Measurements from ENCODE around the gene USP48.

DNA sequence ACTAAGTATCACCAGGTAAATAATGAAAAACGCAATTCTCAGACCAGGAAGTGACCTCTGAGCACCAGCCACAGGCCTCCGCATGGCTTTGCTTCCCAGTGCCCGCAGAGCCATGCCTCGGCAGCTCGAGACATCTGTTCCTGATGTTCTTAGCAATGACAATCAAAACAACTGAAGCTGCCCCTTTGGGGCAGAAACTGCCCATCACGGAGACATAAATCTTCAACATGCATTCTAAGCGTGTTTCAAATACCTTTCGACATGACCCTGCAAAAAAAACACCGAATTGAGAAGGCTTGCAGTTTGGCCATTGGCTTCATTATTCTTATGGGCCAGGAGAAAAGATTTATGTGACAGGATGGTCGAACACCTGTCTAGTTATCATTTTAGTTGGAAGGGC lies 108.0 kb downstream of the USP48 start:
- TF ChIP-seq, protein P1, sequence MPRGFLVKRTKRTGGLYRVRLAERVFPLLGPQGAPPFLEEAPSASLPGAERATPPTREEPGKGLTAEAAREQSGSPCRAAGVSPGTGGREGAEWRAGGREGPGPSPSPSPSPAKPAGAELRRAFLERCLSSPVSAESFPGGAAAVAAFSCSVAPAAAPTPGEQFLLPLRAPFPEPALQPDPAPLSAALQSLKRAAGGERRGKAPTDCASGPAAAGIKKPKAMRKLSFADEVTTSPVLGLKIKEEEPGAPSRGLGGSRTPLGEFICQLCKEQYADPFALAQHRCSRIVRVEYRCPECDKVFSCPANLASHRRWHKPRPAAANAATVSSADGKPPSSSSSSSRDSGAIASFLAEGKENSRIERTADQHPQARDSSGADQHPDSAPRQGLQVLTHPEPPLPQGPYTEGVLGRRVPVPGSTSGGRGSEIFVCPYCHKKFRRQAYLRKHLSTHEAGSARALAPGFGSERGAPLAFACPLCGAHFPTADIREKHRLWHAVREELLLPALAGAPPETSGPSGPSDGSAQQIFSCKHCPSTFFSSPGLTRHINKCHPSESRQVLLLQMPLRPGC (tag by site-specific recombination; IDR thresholded peaks at IDR 0.05) = no peak
- TF ChIP-seq KLF8 (tag by site-specific recombination; IDR thresholded peaks at IDR 0.05) = no peak
